ENCODE measurements around the gene TBC1D2B.
"Not testable (repeated sequence)": the region's sequence is repeated elsewhere in the genome, so short reads cannot be mapped to it uniquely, and the experiment has no call there.

The TBC1D2B gene

DNA sequence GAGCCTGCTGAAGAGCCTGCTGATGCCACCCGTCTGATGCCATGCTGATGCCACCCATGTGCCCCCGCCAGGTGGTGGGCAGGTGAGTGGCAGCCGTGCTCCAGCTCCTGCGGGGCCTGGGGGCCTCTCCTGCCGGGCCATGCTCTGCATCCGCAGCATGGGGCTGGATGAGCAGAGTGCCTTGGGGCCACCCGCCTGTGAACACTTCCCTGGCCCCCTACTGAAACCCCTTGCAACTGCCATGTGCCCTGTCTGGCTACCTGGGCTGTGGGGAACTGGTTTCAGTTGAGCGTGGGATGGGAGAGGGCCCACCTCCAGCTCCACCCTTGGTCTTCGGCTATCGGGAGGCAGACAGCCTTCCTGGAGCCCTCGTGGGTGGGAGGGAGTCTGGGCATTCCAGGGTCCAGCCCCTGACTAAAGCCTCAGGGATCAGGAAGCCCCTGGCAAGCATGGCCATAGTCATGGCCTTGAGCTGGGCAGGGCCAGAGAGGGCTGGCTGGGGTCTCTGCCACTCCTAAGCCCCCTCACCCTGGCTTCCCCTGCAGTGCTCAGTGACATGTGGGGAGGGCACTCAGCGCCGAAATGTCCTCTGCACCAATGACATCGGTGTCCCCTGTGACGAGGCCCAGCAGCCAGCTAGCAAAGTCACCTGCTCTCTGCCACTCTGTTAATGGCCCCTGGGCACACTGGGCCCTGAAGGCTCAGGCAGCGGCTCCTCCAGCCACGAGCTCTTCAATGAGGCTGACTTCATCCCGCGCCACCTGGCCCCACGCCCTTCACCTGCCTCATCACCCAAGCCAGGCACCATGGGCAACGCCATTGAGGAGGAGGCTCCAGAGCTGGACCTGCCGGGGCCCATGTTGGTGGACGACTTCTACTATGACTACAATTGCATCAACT is 92.2 kb downstream of the TBC1D2B start:
- DNase-seq, result no peak

DNA sequence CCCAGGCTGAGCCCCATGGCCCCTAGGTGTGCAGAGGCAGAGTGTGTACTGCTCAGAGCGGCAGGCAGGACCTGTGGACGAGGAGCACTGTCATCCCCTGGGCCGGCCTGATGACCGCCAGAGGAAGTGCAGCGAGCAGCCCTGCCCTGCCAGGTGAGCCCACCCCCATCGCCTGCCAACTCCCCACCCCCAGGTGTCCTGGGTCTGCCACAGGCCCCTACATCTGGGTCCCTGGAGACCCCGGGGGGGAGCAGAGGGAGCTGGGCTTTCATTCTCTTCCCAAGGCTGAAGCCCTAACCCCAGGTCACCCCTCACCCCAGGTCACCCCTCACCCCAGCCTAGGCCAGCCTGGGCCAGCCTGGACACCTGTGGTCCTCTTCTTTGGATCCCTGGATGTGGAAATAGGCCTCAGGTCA is 93.1 kb downstream of the TBC1D2B start:
- no peak for DNase-seq

DNA sequence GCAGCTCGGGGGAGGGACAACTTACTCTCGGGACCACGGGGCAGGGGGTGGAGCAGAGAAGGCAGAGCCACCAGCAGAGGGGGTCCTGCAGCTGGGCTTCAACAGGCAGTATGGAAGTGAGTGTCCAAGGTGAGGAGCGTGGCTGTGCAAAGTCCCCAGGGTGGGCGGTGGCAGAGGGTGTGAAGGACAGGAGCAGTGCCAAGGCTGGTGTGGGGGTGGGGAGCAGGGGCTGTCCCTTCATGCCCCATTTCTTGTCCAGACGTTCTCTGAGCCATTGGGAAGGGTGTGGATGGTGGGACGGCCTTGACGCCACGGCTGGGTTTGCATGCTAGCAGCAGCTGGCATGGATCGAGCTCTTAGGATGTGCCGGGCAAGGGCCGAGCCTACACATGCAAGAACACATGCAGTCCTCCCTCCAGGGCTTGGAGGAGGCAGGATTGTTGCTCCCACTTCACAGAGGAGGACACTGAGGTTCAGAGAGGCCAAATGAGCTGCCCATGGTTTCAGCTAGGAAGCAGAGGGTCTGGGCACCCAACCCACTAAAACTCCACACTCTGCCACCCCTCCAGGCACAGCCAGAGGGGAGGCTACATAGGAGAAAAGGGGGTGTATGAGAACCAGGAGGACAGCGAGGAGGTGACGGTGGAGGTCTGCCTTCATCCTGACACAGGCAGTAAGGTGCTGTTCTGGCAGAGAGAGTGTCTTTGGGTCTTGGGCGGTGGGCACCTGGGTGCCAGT is 93.6 kb downstream of the TBC1D2B start:
- DNase-seq, result no peak

- no peak for DNase-seq
Observed at GRCh38 chr15:77983091-77983707, 94.3 kb downstream of the TBC1D2B start.

DNA sequence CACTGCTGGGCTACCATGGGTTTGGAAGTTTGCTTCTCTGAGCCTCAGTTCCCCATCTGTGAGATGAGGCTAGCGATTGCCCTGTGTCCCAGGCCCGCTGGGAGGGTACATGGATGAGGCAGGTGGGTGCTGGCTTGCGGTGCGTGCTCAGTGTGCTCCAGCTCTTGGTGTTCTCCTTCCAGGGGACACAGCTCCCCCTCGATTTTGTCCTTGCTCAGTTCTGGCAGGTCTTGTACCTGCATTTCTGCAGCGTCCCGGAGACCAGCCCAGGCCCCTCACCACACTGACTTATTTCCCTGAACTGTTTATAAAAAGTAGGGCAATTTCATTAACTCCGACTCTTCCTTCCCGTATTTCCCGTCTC is 95.4 kb downstream of the TBC1D2B start:
- no peak for DNase-seq

GRCh38 chr15:77981281-77982126 is 96.0 kb downstream of the TBC1D2B start:
- DNase-seq, result no peak

DNA sequence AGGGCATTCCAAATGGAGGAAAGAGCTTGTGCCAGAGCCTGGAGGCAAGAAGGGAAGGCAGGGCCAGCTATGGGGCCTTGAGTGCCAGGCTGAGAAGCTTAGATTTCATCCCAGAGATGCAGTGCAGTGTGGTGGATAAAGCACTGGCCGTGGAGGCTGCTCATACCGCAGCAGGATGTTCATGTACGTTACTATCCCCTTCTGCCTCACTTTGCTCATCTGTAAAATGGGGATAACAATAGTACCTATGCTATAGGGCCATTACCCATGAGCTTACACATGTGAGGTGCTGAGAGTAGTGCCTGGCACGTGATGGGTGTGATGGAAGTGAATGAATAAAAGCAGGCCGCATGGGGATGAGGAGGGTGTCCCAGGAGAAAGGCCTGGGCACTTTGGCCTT is 96.8 kb downstream of the TBC1D2B start:
- DNase-seq, result not testable (repeated sequence)

- DNase-seq, result no peak
Observed at GRCh38 chr15:77980098-77980497, 97.4 kb downstream of the TBC1D2B start.

DNA sequence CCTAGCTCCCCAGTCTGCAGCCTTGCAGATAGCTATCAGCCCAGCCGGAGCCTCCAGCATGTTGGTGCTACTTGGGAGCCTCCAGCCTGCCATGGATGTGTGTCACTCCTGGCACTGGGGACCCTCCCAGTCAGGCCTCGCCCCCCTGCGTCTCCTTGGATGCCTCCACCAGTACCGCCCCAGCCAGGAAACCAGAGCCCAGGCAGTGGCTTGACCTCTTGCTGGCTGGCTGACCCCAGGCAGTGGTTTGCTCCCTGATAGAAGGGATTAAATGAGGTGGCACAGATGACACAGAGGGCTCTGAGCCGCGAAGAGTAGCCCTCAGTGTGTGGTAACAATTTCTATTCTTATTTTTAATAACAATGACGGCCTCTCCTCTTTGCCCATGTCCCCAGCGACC is 98.4 kb downstream of the TBC1D2B start:
- DNase-seq, result not testable (repeated sequence)

DNA sequence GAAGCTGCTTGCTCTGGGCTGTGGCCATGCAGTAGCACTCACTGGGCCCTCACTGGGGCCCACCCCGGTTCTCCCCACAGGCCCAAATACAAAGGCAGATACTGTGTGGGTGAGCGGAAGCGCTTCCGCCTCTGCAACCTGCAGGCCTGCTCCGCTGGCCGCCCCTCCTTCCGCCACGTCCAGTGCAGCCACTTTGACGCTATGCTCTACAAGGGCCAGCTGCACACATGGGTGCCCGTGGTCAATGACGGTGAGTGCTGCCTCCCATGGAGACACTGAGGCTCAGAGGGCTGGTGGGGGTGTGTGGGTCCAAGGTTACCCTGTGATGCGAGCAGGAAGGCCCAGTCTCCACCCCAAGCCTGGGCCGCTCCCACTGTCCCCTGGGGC is 98.8 kb downstream of the TBC1D2B start:
- not testable (repeated sequence) for DNase-seq

DNA sequence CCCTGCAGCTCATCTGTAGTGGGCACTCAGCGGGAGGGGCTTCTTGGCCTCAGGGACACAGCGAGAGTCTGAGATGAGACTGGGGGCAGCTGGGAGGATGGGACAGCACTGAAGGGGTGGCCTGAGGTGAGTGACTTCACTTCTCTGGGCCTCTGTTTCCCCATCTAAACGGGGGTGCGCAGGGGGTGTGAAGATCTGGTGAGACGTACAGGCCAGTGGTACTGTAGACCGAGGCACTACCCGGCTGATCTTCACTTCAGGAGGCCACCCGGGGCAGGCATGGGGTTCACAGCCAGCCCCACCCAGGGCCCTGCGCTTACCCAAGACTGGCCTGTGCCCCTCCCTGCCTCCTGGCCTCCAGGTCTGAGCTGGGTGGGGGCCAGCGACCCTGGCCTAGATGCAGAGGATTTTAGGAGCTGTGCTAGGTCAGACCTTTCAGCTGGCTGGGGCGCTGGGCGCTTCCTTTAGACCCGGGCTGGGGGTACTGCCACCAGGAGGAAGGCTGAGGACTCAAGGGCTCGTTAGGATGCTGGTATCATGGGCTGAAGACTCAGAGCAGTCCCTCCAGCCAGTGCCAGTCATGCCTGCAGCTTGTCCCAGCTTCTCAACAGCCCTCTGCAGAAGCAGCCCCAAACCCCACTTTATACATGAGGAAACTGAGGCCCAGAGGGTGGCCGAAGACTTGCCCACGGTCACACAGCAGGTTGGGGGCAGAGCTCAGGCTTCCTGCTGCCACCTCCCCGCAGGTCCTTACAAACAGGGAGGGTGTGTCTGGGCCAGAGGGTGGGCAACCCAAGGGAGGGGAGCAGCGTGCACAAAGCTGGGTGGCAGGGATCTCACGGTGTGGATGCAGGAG is 99.4 kb downstream of the TBC1D2B start:
- DNase-seq, result not testable (repeated sequence)

DNA sequence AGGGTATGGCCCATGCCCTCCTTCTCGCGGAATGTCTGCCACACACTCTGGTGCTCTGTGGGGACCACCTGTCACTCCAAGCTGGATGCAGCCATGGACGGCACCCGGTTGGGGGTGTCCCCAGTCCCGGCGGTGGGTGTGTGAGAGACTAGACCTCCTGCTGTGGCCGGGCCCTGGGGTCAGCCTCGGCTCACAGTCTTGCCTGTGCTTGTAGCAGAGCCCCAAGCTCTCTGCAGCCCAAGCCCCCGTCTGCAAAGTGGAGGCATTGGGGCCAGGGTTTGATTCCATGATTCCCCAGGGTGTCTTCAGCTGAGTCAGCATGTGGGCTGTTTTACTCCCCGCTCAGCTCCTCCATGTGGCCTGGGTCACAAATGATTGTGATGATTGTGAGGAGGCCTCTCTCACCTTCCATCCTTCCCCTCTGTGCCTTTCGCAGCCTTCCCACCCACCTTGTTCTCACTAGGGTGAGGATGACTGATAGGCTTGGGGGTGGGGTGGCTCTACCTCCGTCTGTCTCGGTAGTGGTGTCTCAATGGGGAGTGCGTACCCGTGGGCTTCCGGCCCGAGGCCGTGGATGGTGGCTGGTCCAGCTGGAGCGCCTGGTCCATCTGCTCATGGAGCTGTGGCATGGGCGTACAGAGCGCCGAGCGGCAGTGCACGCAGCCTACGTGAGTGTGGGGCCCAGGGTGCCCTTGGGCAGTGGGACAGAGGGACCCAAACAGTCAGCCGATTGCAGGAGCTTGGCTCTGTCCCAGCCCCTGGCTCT is 100.6 kb downstream of the TBC1D2B start:
- DNase-seq, result not testable (repeated sequence)

- not testable (repeated sequence) for DNase-seq
Observed at GRCh38 chr15:77976095-77976450, 101.4 kb downstream of the TBC1D2B start.

- no peak for DNase-seq
Observed at GRCh38 chr15:77975332-77976094, 102.0 kb downstream of the TBC1D2B start.

GRCh38 chr15:77974416-77975331 is 102.8 kb downstream of the TBC1D2B start:
- no peak for DNase-seq

GRCh38 chr15:77974098-77974414 is 103.5 kb downstream of the TBC1D2B start:
- no peak for DNase-seq

DNA sequence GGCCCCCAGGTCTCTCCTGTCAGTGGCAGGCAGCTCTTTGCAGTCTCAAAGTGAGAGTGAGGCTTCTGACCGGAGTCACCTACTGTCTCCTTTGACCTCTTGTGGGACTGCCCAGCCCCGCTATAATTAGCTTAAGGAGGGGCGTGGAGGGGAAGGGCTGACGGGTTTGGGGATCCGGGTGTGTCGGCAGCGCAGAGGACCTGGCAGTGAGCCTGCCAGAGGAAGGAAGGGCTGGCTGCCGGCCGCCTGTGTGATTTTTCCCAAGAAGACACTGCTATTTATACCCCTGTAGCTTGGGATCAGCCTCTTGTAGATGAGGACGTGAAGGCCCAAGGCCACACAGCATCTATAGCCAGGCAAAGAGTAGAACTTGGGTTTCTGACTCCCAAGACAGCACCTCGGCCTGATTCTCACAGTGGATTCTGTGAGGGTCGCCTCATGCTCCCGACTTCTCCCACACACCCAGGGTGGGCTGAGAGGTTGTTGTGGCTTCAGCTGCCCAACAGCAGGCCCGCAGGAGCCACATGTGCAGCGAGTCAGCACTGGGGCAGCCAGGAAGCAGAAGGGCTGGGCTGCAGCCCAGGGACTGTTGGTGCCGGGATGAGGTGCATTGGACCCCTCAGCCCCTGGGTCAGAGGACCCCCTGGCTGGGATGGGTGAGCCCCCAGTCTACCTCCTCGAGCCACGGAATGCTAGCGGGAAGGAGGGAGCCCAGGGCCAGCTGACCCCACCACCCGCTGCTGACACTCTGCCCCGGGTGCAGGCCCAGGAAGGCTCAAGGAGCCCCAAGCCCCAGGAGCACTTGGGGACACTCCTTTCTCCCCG is 104.0 kb downstream of the TBC1D2B start:
- not testable (repeated sequence) for DNase-seq

GRCh38 chr15:77972706-77973105 is 104.8 kb downstream of the TBC1D2B start:
- DNase-seq, result not testable (repeated sequence)
